SU-DHL-6 (cell line): ENCODE data around the gene ACOX3.

Experiments used
- H2AFZ ChIP-seq: fragments of 200-600 bp; sonication (generic); 2 replicates; pipeline ENCODE4 v1.6.1; 2014; ENCODE audit warnings: low read depth, mild to moderate bottlenecking, moderate library complexity, mixed read lengths, antibody characterized with exemption, low read length; ENCODE audit not compliant: severe bottlenecking
- H3F3A ChIP-seq: fragments of 200-600 bp; shearing (Covaris generic); 2 replicates; pipeline ENCODE4 v1.6.0; 2016; ENCODE audit warnings: antibody characterized with exemption, mild to moderate bottlenecking; ENCODE audit not compliant: insufficient read depth
- H3K27ac ChIP-seq: fragments of 200-600 bp; sonication (generic); 2 replicates; pipeline ENCODE4 v1.5.1; 2016; ENCODE audit warnings: low read depth, mild to moderate bottlenecking, low read length, moderate library complexity, mixed read lengths
- H3K27me3 ChIP-seq: fragments of 200-600 bp; sonication (generic), shearing (Covaris generic); 2 replicates; pipeline ENCODE4 v1.6.0; 2014; ENCODE audit warnings: mild to moderate bottlenecking, low read length
- H3K36me3 ChIP-seq: fragments of 200-600 bp; sonication (generic); 2 replicates; pipeline ENCODE4 v1.6.1; 2014; ENCODE audit warnings: mild to moderate bottlenecking, low read length, mixed read lengths
- H3K4me2 ChIP-seq: fragments of 300-600, 200-600 bp; shearing (Covaris generic), sonication (generic); 2 replicates; pipeline ENCODE4 v1.6.0; 2014; ENCODE audit warnings: low read length, low read depth, mild to moderate bottlenecking; ENCODE audit not compliant: poor library complexity, severe bottlenecking
- H3K4me3 ChIP-seq: fragments of 200-600 bp; sonication (generic); 2 replicates; pipeline ENCODE4 v1.5.1; 2014; ENCODE audit warnings: antibody characterized with exemption, low read length, mild to moderate bottlenecking, mixed read lengths; ENCODE audit not compliant: insufficient read depth, poor library complexity, severe bottlenecking
- H3K79me2 ChIP-seq: fragments of 200-600 bp; sonication (generic); 2 replicates; pipeline ENCODE4 v1.6.1; 2014; ENCODE audit warnings: mild to moderate bottlenecking, low read length, moderate library complexity; ENCODE audit not compliant: insufficient read depth
- H3K9ac ChIP-seq: fragments of 200-600 bp; sonication (generic); 2 replicates; pipeline ENCODE4 v1.7.0; 2014; ENCODE audit warnings: mild to moderate bottlenecking, low read length
- H3K9me2 ChIP-seq: fragments of 200-600 bp; sonication (generic); replicated peaks from 2 replicates; pipeline ENCODE4 v1.6.1; 2014; ENCODE audit warnings: low read length; ENCODE audit not compliant: insufficient read depth
- H3K9me3 ChIP-seq: fragments of 200-600 bp; sonication (generic); 2 replicates; pipeline ENCODE4 v1.6.1; 2014; ENCODE audit warnings: low read length, mixed read lengths; ENCODE audit not compliant: insufficient read depth
- H4K20me1 ChIP-seq: fragments of 200-600 bp; sonication (generic); 2 replicates; pipeline ENCODE4 v1.6.1; 2014; ENCODE audit warnings: low read depth, mild to moderate bottlenecking, antibody characterized with exemption, low read length, moderate library complexity, mixed read lengths
- EZH2phosphoT487 ChIP-seq: fragments of 200-600 bp; sonication (generic), shearing (Covaris generic); conservative IDR thresholded peaks from 2 replicates; pipeline ENCODE4 v1.6.1; 2018; ENCODE audit warnings: mild to moderate bottlenecking, antibody characterized with exemption, low read length, moderate library complexity, mixed read lengths
- TF ChIP-seq, protein P1 (sequence below): fragments of 200-600 bp; sonication (generic); IDR thresholded peaks from one replicate; pipeline ENCODE4 v1.5.1; 2017; ENCODE audit warnings: antibody characterized with exemption, mild to moderate bottlenecking, low read length, moderate library complexity; ENCODE audit not compliant: insufficient read depth, poor library complexity, severe bottlenecking

The ACOX3 gene

DNA sequence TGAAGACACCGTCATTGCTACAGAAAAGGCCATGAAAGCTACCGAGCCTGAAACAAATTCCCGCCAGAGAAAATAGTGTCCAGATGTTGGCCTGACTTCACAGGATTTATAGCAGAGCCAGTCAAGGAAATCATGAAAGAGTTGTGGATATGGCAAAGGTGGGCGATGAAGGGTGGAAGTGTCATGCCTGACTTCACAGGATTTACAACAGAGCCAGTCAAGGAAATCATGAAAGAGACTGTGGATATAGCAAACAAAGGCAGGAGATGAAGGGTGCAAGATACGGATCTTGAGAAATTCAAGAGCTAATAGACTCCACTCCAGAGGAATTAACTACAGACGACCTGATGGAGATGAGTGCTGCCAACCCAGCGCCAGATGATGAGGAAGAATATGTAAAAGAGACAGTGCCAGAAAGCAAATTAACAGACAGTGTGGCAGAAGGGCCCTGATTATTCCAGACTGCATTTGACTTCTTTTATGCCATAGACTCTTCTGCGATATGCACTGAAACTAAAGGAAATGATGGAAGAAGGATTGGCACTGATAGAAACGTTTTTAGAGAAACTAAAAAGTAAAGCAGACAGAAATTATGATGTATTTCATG, 17.2 kb upstream of the ACOX3 start:
- H3K36me3 ChIP-seq: 0 out of 2 replicates have a peak, but pooled peaks cover 3% of the 10 kb centered on the region

DNA sequence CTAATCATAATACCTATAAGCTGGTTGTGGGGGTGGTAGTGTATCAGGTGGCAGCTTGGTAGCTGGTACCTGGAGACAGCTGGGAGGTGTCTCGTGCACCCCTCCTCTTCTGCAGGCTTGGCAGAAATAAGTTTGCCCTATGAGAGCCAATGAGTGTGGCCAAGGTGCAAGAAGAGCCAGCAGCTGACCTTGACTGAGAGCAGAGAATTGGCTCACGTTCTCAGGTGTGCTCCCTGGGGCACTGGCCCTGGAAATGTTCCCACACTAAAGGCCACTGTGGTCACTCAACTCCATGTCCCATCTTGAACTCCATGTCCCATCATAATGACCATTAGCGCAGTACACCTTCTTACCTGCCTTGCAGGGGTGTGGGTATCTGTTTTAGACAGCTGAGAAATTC, 13.4 kb upstream of the ACOX3 start:
- no peaks in the 10 kb centered on the region for H4K20me1 ChIP-seq

More for the DNA sequence above, 17.2 kb upstream of the ACOX3 start:
- H3K79me2 ChIP-seq: no peaks in the 10 kb centered on the region
- H2AFZ ChIP-seq: no peak overlapping the region
- no peaks in the 10 kb centered on the region for H3K9me2 ChIP-seq
- no peak overlapping the region for H3K4me2 ChIP-seq
- H3K9me3 ChIP-seq: no peaks in the 10 kb centered on the region
- H3K27ac ChIP-seq: no peak overlapping the region
- no peaks in the 10 kb centered on the region for H4K20me1 ChIP-seq
- no peak overlapping the region for H3K4me3 ChIP-seq
- no peaks in the 10 kb centered on the region for H3F3A ChIP-seq
- H3K27me3 ChIP-seq: no peaks in the 10 kb centered on the region
- H3K9ac ChIP-seq: no peak overlapping the region
- TF ChIP-seq EZH2phosphoT487: no peak
- TF ChIP-seq, protein P1, sequence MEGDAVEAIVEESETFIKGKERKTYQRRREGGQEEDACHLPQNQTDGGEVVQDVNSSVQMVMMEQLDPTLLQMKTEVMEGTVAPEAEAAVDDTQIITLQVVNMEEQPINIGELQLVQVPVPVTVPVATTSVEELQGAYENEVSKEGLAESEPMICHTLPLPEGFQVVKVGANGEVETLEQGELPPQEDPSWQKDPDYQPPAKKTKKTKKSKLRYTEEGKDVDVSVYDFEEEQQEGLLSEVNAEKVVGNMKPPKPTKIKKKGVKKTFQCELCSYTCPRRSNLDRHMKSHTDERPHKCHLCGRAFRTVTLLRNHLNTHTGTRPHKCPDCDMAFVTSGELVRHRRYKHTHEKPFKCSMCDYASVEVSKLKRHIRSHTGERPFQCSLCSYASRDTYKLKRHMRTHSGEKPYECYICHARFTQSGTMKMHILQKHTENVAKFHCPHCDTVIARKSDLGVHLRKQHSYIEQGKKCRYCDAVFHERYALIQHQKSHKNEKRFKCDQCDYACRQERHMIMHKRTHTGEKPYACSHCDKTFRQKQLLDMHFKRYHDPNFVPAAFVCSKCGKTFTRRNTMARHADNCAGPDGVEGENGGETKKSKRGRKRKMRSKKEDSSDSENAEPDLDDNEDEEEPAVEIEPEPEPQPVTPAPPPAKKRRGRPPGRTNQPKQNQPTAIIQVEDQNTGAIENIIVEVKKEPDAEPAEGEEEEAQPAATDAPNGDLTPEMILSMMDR: no peak

DNA sequence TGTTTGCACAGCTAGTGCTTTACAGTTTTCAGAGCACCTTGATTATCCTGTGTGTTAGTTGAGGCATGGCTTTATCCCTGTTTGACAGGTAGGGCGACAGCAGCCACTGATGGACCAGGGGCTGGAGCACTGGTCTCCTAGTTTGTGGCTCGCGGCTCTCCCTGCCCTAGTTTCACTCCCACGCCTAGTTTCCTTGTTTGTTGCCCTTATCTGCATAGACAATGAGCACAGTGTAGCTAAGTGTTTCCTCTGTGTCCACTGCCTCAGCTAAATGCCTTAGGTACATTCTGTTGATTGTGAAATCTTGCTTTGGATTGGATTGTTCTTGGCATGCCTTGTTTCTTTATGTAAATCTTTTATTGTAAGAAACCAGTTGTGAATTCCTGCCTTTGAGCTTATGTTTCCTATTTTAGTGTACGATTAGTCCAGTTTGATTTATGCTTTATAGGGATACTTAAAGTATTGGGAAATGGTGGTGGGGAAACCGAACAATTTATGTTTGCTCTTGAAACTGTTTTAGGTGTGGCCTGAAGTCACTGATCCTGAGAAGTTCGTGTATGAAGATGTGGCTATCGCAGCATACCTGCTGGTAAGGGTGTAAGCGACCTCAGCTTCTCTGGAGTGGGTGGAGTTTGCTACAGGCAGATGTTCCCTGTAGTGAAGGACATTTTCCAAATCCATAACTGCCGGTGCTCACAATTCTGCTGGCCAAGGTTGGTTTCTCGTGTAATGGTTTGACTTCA, 11.1 kb upstream of the ACOX3 start:
- no peak for TF ChIP-seq EZH2phosphoT487
- TF ChIP-seq, protein P1: no peak
- Histone ChIP-seq H3K27ac (no peak overlapping the region), H3K79me2 (no peaks in the 10 kb centered on the region), H4K20me1 (no peaks in the 10 kb centered on the region), H3K27me3 (no peaks in the 10 kb centered on the region), H3K4me3 (no peak overlapping the region), H3F3A (no peaks in the 10 kb centered on the region), H3K9me3 (no peaks in the 10 kb centered on the region), H3K36me3 (0 out of 2 replicates have a peak, but pooled peaks cover 3% of the 10 kb centered on the region), H3K9me2 (no peaks in the 10 kb centered on the region), H2AFZ (no peak overlapping the region), H3K4me2 (no peak overlapping the region), H3K9ac (no peak overlapping the region)

More for the DNA sequence above, 13.4 kb upstream of the ACOX3 start:
- H3K4me2 ChIP-seq: no peak overlapping the region
- H3K36me3 ChIP-seq: 0 out of 2 replicates have a peak, but pooled peaks cover 3% of the 10 kb centered on the region
- no peaks in the 10 kb centered on the region for H3K27me3 ChIP-seq
- H3K27ac ChIP-seq: no peak overlapping the region
- H3K79me2 ChIP-seq: no peaks in the 10 kb centered on the region
- no peak overlapping the region for H2AFZ ChIP-seq
- TF ChIP-seq, protein P1: no peak
- TF ChIP-seq EZH2phosphoT487: no peak
- no peaks in the 10 kb centered on the region for H3K9me2 ChIP-seq
- H3K9ac ChIP-seq: no peak overlapping the region
- no peak overlapping the region for H3K4me3 ChIP-seq
- H3F3A ChIP-seq: no peaks in the 10 kb centered on the region
- no peaks in the 10 kb centered on the region for H3K9me3 ChIP-seq
